SU-DHL-6 (cell line): ENCODE measurements around the gene DCTN1.
"Not testable (repeated sequence)": the region's sequence is repeated elsewhere in the genome, so short reads cannot be mapped to it uniquely, and the experiment has no call there.

Experiments used
- H2AFZ ChIP-seq: fragments of 200-600 bp; sonication (generic); 2 replicates; pipeline ENCODE4 v1.6.1; 2014; ENCODE audit warnings: low read depth, mild to moderate bottlenecking, moderate library complexity, mixed read lengths, antibody characterized with exemption, low read length; ENCODE audit not compliant: severe bottlenecking
- H3F3A ChIP-seq: fragments of 200-600 bp; shearing (Covaris generic); 2 replicates; pipeline ENCODE4 v1.6.0; 2016; ENCODE audit warnings: antibody characterized with exemption, mild to moderate bottlenecking; ENCODE audit not compliant: insufficient read depth
- H3K27ac ChIP-seq: fragments of 200-600 bp; sonication (generic); 2 replicates; pipeline ENCODE4 v1.5.1; 2016; ENCODE audit warnings: low read depth, mild to moderate bottlenecking, low read length, moderate library complexity, mixed read lengths
- H3K27me3 ChIP-seq: fragments of 200-600 bp; sonication (generic), shearing (Covaris generic); 2 replicates; pipeline ENCODE4 v1.6.0; 2014; ENCODE audit warnings: mild to moderate bottlenecking, low read length
- H3K36me3 ChIP-seq: fragments of 200-600 bp; sonication (generic); 2 replicates; pipeline ENCODE4 v1.6.1; 2014; ENCODE audit warnings: mild to moderate bottlenecking, low read length, mixed read lengths
- H3K4me2 ChIP-seq: fragments of 300-600, 200-600 bp; shearing (Covaris generic), sonication (generic); 2 replicates; pipeline ENCODE4 v1.6.0; 2014; ENCODE audit warnings: low read length, low read depth, mild to moderate bottlenecking; ENCODE audit not compliant: poor library complexity, severe bottlenecking
- H3K4me3 ChIP-seq: fragments of 200-600 bp; sonication (generic); 2 replicates; pipeline ENCODE4 v1.5.1; 2014; ENCODE audit warnings: antibody characterized with exemption, low read length, mild to moderate bottlenecking, mixed read lengths; ENCODE audit not compliant: insufficient read depth, poor library complexity, severe bottlenecking
- H3K79me2 ChIP-seq: fragments of 200-600 bp; sonication (generic); 2 replicates; pipeline ENCODE4 v1.6.1; 2014; ENCODE audit warnings: mild to moderate bottlenecking, low read length, moderate library complexity; ENCODE audit not compliant: insufficient read depth
- H3K9ac ChIP-seq: fragments of 200-600 bp; sonication (generic); 2 replicates; pipeline ENCODE4 v1.7.0; 2014; ENCODE audit warnings: mild to moderate bottlenecking, low read length
- H3K9me2 ChIP-seq: fragments of 200-600 bp; sonication (generic); replicated peaks from 2 replicates; pipeline ENCODE4 v1.6.1; 2014; ENCODE audit warnings: low read length; ENCODE audit not compliant: insufficient read depth
- H3K9me3 ChIP-seq: fragments of 200-600 bp; sonication (generic); 2 replicates; pipeline ENCODE4 v1.6.1; 2014; ENCODE audit warnings: low read length, mixed read lengths; ENCODE audit not compliant: insufficient read depth
- H4K20me1 ChIP-seq: fragments of 200-600 bp; sonication (generic); 2 replicates; pipeline ENCODE4 v1.6.1; 2014; ENCODE audit warnings: low read depth, mild to moderate bottlenecking, antibody characterized with exemption, low read length, moderate library complexity, mixed read lengths
- EZH2phosphoT487 ChIP-seq: fragments of 200-600 bp; sonication (generic), shearing (Covaris generic); conservative IDR thresholded peaks from 2 replicates; pipeline ENCODE4 v1.6.1; 2018; ENCODE audit warnings: mild to moderate bottlenecking, antibody characterized with exemption, low read length, moderate library complexity, mixed read lengths
- TF ChIP-seq, protein P1 (sequence below): fragments of 200-600 bp; sonication (generic); IDR thresholded peaks from one replicate; pipeline ENCODE4 v1.5.1; 2017; ENCODE audit warnings: antibody characterized with exemption, mild to moderate bottlenecking, low read length, moderate library complexity; ENCODE audit not compliant: insufficient read depth, poor library complexity, severe bottlenecking

DCTN1 gene

DNA sequence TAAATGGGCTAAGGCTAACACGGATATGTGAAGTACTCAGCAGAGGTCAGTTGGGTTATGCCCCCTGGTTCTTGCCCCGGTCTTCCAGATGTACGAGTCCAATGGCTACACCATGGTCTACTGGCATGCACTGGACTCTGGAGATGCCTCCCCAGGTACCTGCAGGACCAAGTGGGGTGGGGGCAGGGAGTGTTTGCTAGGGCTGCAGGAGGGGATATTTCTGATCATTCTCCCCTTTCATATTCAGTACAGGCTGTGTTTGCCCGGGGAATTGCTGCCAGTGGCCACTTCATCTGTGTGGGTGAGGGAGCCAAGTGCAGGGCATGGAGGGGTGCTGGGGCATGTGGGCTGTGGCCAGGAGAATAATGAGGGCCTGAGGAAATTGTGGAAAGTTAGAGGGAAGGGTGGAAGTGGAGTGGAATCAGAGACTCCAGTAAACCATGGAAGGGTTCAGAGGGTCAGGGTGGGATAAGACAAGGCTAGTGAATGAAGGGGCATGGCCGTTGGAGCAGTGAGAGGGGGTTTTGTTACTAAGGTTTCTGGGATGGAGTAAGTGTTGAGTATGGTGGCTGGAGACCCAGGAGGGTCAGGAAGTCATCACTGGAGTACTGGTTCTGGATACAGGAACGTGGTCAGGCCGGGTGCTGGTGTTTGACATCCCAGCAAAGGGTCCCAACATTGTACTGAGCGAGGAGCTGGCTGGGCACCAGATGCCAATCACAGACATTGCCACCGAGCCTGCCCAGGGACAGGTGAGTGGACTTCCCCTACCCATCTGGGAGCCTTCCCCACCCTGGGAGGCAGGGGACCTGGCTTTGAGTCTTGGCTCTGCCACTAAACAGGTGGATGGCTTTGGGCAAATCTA, 43.4 kb upstream of the DCTN1 start:
- H3K9ac ChIP-seq = no peak overlapping the region
- no peak overlapping the region for H3K4me3 ChIP-seq
- H3F3A ChIP-seq = no peaks in the 10 kb centered on the region; the same call in 1 of the 2 replicates
- no peaks in the 10 kb centered on the region for H3K9me2 ChIP-seq
- H3K9me3 ChIP-seq = no peaks in the 10 kb centered on the region
- H3K27ac ChIP-seq = no peak overlapping the region
- H3K36me3 ChIP-seq = no peaks in the 10 kb centered on the region
- TF ChIP-seq EZH2phosphoT487 = no peak
- TF ChIP-seq, protein P1, sequence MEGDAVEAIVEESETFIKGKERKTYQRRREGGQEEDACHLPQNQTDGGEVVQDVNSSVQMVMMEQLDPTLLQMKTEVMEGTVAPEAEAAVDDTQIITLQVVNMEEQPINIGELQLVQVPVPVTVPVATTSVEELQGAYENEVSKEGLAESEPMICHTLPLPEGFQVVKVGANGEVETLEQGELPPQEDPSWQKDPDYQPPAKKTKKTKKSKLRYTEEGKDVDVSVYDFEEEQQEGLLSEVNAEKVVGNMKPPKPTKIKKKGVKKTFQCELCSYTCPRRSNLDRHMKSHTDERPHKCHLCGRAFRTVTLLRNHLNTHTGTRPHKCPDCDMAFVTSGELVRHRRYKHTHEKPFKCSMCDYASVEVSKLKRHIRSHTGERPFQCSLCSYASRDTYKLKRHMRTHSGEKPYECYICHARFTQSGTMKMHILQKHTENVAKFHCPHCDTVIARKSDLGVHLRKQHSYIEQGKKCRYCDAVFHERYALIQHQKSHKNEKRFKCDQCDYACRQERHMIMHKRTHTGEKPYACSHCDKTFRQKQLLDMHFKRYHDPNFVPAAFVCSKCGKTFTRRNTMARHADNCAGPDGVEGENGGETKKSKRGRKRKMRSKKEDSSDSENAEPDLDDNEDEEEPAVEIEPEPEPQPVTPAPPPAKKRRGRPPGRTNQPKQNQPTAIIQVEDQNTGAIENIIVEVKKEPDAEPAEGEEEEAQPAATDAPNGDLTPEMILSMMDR = no peak
- H3K79me2 ChIP-seq = no peaks in the 10 kb centered on the region
- H4K20me1 ChIP-seq = no peaks in the 10 kb centered on the region
- no peak overlapping the region for H2AFZ ChIP-seq
- no peaks in the 10 kb centered on the region for H3K27me3 ChIP-seq
- no peak overlapping the region for H3K4me2 ChIP-seq

- no peaks in the 10 kb centered on the region for H3K79me2 ChIP-seq
- peak within 1 kb of the TSS; percentile 68 for H3K9ac ChIP-seq
- no peaks in the 10 kb centered on the region for H3K9me2 ChIP-seq
- H3K27ac ChIP-seq = no peak within 1 kb of the TSS
- peak within 1 kb of the TSS; percentile 99 for H2AFZ ChIP-seq
- no peaks in the 10 kb centered on the region for H3K27me3 ChIP-seq
- no peaks in the 10 kb centered on the region; the same call in 1 of the 2 replicates for H3F3A ChIP-seq
- peak within 1 kb of the TSS; percentile 69 for H3K4me3 ChIP-seq
- no peaks in the 10 kb centered on the region for H3K36me3 ChIP-seq
- H4K20me1 ChIP-seq = no peaks in the 10 kb centered on the region
- H3K9me3 ChIP-seq = no peaks in the 10 kb centered on the region
- TF ChIP-seq EZH2phosphoT487 = no peak
- TF ChIP-seq, protein P1 = no peak
- H3K4me2 ChIP-seq = peak within 1 kb of the TSS; percentile 76
Measured at GRCh38 chr2:74421221-74421870, 41.2 kb upstream of the DCTN1 start, which contains the start of the genes C2orf81 and WDR54. C2orf81 (minus strand) TSS chr2:74421619; CDS start chr2:74421560, 59 bp downstream. WDR54 (plus strand) TSS chr2:74421730; CDS start chr2:74422154, 424 bp downstream.

- Histone ChIP-seq H3K4me2 (peak overlapping the region; percentile 76), H2AFZ (peak overlapping the region; percentile 99), H3K4me3 (peak overlapping the region; percentile 52)
- not testable (repeated sequence) for H3K27me3 ChIP-seq, H3K9ac ChIP-seq, H3K79me2 ChIP-seq, H3K9me3 ChIP-seq, H3K9me2 ChIP-seq, H4K20me1 ChIP-seq, H3K36me3 ChIP-seq, H3K27ac ChIP-seq, H3F3A ChIP-seq
Measured at GRCh38 chr2:74420443-74421103, 40.5 kb upstream of the DCTN1 start.
